Stimulated activated CD8-positive, alpha-beta memory T cell treated with anti-CD3 and anti-CD28 coated beads, Interleukin-15, amount 100 ng/mL, for 4 hours (primary cell): ENCODE measurements around the gene ITSN1.

ENCODE experiments used
- DNase-seq, 2 donors: peaks; one replicate each; pipeline ENCODE4 v3.0.0-alpha.2; 2020; ENCODE audit warnings: low read depth in 2 of 2

Gene ITSN1

DNA sequence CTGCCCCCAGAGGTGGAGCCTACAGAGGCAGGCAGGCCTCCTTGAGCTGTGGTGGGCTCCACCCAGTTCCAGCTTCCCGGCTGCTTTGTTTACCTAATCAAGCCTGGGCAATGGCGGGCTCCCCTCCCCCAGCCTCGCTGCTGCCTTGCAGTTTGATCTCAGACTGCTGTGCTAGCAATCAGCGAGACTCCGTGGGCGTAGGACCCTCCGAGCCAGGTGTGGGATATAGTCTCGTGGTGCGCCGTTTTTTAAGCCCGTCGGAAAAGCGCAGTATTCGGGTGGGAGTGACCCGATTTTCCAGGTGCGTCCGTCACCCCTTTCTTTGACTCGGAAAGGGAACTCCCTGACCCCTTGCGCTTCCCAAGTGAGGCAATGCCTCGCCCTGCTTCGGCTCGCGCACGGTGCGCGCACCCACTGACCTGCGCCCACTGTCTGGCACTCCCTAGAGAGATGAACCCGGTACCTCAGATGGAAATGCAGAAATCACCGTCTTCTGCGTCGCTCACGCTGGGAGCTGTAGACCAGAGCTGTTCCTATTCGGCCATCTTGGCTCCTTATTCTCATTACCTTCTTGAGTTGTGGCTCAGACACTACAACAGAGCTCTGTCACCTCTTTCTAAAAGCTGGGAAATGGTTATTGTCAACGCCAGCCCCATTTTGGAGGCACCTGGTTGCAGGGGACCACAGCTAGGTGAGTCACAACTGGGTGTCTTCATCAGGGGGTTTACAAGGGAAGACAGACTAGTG is 288.9 kb downstream of the ITSN1 start:
- peak in 1 of 2 donors; percentile 52 for DNase-seq

DNA sequence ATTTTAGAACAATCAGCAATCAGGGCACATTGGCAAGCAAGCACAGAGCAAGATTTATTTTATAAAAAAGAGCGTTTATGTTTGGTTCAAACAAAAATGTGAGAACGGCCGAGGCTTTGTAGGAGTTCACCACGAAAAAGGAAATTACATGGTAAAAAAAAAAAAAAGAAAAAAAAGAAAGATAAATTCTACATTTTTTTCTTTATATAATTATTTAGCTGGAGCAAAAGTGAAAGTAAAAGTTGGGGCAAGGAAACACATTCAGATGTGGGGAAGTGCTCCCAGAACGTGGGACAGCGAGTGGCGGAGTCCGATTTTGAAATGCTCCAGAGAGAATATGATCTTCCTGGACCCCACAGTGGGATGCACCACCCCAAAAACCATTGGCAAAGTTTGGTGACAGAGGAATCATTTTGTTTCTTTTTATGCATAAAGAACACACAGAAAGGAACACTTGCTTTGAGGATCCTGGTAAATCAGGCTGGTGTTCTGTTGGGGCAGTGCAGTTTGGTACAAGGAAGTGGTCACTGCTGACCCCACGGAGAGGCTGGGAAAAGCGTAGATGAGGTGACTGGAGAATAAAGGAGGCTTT is 289.6 kb downstream of the ITSN1 start:
- no peak for DNase-seq

DNA sequence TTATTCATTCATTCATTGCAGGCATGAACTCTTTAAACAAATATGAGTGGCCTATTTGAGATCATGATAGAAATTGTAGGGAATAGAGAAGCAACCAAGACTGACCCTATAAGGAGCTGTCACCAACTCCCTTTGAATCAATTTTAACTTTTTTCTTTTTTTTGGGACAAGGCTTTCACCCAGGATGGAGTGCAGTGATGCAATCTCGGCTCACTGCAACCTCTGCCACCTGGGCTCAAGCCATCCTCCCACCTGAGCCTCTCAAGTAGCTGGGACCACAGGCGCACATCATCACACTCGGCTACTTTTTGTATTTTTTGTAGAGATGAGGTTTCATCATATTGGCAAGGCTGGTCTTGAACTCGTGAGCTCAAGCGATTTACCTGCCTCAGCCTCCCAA is 290.4 kb downstream of the ITSN1 start:
- no peak for DNase-seq

DNA sequence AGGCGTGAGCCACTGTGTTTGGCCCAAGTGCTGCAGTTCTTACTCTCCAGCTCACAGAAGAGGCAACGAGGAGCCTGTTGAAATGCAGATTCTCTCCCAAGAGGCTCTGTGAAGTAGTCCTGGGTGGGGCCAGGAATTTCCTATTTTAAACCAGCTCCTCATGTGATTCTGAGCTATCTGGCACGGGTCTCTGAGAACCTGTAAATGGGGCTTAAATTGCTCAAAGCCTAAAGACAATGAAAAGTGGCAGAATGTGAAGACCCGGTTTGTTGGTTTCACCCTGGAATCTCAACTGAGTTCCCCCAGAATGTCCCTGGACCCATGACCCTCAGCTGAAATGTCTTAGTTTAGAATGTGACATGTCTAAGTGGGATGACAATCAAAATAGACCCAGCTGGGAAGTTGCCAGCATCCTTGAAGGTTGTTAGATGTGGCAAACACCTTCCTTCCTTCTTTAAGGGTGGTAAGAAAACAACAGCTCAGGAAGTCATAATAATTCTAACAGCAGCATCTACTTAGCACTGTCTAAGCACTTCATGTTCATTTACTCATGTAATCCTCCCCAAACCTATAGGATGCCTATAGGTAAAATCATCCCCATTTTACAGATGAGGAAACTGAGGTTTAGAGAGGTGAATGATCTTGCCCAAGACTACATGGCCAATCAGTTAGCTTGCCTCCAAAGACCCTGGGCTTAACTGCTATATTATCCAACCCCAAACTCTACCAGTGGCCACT is 294.2 kb downstream of the ITSN1 start:
- no peak for DNase-seq

DNA sequence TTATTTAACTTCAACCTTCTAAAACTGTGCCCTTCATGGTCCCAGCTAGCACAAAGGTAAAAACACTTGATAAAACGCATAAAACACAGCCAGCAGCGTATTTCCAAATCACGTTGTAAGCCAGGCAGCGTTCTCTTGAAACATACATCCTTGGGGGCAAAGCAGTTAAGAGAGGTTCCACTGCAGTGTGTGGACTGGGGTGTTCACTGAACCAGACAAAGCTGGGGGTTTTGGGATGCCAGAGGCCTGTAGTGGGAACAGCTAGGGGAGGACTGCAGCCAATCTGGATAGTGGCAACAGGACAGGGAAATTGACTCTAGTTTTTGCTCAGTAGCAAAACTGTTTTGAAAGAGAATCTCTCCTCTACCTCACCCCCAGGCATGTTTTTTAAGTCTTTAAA is 294.8 kb downstream of the ITSN1 start:
- DNase-seq = no peak

DNA sequence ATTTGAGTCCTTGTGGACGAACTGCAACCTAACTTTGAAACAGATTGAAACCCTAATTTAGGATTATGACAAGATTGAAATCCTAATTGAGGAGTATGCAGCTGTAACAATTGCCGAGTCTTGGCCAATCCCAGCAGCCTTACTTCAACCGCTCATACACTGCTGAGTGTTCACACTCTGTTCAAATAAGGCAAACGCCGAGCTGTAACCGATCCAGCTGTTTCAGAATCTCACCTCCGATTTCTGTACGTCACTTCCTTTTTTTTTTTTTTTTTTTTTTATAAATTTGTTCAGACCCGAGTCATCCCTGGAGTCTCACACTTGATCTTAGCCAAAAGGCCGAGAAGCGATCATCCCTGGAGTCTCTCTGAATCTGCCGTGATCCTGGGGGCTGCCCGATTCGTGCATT is 295.6 kb downstream of the ITSN1 start:
- no peak for DNase-seq

DNA sequence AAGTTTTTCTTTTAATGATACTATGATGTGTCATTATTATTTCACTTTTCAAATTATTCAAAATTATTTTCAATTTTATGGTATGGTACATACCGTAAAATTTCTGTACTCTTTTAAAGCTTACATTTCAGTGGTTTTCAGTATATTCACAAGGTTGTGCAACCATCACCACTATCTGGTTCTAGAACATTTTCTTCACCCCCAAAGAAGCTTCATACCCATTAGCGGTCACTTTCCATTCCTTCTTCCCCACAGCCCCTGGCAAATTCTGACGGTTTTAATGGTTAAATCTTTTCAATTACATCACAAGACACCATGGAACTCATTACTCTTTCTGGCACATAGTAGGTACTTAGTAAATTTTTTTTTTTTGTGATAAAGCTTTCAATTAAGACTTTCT is 296.1 kb downstream of the ITSN1 start:
- DNase-seq = no peak

DNA sequence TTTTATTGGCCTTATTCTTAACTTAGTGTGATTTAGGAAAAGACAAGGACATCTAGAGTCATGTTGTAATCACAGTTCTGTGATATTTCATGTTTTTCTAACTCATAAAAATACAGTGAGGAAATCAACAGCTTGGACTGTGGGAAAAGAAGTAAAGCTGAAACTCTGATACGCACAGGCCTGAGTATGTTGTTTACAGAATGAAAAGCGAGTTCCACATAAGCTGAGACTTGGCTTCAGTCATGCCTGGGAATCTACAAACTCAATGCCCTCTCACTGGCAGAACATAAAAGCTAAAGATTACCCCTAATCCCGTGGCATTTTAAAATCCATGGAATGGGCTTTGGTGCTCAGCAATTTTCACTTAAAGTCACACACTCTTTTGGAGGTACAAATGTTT is 296.9 kb downstream of the ITSN1 start:
- no peak for DNase-seq

DNA sequence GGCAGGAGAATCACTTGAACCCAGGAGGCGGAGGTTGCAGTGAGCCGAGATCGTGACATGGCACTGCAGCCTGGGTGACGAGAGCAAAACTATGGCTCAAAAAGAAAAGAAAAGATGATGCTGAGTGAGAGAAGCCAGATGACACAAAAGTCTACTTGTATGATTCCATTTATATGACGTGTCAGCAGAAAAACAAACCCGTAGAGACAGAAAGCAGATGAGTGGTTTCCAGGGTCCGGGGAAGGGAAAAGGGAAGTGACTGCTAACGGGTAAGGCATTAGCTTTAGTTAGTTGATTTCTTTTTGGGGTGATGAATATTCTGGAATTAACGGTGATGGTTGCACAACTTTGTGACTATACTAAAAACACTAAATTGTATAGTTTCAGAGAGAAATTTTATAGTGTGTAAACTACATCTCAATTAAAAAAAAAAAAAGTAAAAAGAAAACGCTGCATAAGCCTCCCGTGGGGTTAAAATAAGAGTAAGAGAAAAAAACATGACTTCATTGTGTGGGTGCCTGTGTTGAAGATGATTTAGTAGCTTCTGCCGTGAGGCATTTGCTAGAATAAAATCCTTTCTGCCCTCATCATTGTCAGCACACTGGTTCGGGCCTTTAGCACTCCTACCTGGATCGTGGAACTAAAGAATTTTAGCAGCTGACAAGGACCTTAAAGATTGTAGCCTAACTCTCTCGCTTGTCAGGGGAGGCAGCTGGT is 298.0 kb downstream of the ITSN1 start:
- DNase-seq = no peak

DNA sequence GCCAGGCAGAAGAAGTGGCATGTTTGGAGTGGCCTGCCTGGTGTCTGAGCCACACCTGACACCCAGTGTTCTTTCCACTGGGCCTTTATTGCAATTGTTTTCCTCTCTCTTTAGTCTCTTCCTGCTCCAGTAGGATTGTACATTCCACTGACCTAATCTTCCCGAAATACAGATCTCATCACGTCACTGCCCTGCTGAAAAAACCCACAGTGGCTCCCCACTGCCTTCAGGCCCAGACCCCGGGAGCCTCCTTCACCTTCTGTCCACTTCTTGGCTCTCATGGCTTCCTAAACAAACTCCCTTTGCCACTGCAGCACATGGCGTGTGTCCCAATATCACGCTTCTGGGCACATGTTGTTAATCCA is 298.6 kb downstream of the ITSN1 start:
- DNase-seq = no peak

DNA sequence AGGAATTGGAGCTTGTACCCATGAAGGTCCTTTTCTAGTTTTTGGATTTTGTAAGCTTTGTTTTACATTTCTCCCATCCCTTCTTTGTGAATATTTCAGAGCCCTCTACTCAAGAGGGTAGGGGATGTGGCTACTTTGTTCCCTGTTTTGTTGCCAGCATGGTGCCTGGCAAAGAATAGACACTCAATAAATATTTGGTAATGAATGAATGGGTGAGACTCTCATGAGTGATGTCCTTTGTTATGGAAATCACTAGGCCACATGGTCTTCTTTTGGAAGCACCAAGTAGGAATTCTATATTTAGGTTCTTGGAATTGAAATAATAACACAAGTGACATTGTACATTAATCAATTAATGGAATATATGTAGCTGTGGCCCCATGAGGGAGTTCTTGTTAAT is 300.1 kb downstream of the ITSN1 start:
- no peak for DNase-seq

DNA sequence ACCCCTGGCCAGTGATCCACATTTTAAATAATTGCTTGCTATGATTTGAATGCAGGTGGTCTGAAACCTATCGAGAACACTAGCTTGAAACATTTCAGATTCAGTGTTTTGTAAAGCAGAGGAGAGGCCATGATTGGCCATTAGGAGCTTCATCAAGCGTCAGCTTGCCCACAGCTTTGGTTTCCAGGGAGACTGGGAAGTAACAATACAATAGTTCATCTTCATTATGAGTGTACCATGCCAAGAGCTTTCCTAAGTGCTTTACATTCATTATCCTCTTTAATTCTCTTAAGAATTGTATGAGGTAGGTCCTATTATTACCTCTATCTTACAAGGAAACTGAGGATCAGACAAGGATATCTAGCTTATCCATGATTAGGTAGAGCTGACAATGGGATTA is 301.0 kb downstream of the ITSN1 start:
- no peak for DNase-seq

DNA sequence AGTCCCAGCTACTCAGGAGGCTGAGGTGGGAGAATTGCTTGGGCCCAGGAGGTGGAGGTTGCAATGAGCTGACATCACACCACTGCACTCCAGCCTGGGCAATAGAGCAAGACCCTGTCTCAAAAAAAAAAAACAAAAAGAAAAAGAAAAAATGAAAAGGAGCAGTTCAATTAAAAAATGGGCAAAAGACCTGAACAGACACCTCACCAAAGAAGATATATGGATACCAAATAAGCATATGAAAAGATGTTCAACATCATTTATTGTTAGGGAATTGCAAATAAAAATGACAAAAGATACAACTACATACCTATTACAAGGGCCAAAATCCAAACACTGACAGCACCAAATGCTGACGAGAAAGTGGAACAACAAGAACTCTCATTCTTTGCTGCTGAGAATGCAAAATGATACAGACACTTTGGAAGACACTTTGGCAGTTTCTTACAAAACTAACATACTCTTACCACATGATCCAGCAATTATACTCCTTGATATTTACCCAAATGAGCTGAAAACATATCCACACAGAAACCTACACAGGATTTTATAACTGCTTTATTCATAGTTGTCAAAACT is 302.0 kb downstream of the ITSN1 start:
- no peak for DNase-seq

DNA sequence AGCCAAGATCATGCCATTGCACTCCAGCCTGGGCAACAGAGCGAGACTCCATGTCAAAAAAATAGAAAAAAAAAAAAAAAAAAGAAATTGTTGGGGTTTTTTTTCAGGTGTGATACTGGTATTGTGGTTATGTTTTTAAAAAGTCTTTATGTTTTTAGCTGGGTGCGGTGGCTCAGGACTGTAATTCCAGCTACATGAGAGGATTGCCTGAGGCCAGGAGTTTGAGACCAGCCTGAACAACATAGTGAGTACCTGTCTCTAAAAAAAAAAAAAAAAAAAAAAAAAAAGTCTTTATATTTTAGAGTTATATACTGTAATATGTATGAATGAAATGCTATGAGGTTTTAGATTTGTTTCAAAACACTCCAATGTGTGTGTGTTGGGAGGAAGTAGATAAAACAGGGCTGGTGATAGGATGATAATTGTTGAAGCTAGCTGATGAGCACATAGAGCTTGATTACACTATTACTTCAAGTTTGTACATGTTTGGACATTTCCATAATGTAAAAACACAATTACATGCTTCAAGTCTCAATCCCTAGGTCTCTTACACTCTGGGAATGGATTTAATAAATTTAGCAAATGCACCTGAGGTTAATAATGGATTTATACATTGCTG is 303.5 kb downstream of the ITSN1 start:
- no peak for DNase-seq

DNA sequence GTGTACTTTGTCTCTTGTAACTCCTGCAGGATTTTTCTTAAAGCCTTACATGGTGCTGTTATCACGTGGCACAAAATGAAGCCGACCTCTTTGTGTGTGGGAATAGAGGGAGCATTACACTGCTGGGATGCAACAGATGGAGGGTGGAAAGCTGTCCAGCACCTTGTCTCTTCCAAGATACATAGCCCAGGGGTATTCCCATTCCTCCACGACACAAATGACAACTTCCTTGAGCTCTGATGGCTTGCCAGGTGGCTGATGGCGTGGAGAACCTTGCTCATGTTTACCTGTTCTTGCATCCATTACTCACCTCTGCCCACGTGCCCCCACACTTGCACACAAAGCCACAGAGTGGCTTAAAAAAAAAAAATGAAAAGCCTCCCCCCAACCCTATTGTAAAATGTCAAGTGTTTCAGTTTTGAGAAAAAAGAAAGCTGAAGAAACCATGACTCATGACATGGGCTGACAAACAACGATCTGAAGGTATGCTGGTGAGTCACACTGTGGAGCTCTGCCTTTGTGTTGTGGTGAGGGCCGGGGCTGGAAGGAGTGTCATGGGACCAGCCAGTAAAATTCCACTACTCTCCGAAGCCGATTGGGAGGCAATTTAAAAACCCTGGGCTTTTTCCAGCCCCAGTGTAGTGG is 305.3 kb downstream of the ITSN1 start:
- DNase-seq = peak; percentile 62 to 77

DNA sequence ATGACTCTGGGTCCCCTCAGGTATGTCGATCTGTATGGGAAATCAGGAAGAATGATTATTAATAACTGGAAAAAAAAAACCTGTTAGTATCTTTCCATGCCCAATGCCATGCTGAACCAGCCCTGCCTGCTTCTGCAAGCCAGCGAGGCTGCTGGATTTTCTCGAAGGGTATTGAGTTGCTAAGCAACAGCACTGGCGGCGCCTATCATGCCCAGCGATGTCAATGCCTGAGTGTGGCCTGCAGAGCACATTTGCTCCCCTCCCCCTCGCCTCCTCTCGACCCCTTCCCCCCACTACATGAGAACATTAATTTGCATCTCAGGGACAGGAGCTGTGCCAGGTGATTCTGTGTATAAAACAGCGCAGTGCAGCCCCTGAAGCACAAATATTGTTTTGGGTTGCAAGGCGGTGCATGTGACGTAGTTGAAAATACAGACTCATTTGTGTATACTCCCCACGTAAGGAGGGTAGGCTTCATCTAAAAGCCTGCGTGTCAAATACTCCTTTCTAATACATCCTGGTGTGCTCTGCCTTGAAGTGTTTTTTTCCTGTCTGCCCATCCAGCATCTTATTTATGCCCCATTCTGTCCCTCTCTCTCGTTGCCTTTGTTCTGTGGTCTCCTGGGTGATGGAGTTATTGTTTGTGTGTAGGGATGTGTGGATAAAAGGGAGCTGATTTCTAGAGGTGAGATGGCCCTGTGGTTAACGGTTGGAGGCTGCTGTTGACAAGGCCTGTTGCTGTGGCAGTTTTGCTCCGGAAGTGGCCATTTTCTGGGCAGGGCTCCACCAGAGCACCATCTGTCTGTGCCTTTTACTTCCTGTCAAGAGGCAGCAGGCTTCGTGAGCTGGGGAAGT is 306.0 kb downstream of the ITSN1 start:
- DNase-seq = peak; percentile 49 to 62

DNA sequence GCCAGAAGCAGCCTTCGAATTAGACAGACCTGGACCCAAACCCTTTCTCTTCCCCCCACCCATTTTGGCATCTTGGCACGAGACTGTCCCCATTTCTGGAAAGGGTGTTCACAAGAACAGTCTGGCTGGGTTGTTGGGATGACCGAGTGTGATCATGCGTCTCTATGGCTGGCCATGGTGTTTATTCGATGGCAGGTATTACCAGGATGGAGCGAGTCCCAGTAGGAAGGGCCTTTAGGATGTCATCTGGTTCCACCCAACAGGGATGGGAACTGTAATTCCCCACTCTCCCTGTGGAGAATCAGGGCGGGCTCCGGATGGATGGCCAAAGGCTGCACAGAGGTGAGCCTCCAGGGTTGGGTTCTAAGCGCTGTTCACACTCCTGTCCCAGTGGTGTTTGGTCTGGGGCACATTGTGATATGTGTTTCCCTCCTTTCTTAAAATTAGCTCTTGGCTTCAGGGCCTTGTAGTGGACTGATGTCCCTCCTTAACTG is 306.7 kb downstream of the ITSN1 start:
- no peak for DNase-seq
